Mesothelial cell of epicardium (in vitro differentiated cells): ENCODE results near the gene BEST2. TPM values are rescaled to one million over a fixed set of nuclear protein-coding genes. Genes with fewer than 3 reads are reported as not detected.
A peak's percentile ranks its signal among the peaks of the same experiment; 100 is the strongest.

ENCODE experiments used
- DNase-seq, 2 experiments: peaks; one replicate each; pipeline ENCODE4 v3.0.0; 2021; ENCODE audit warnings: low spot score in 2 of 2; ENCODE audit not compliant: unreplicated experiment in 2 of 2
- H3K27ac Mint-ChIP-seq: 2 replicates; pipeline ENCODE4 v1.8.0; 2021; ENCODE audit warnings: mixed read lengths
- H3K27me3 Mint-ChIP-seq: 2 replicates; pipeline ENCODE4 v1.8.0; 2021; ENCODE audit warnings: low read depth, mixed read lengths
- H3K36me3 Mint-ChIP-seq: 2 replicates; pipeline ENCODE4 v1.8.0; 2021; ENCODE audit warnings: mixed read lengths
- H3K4me1 Mint-ChIP-seq: 2 replicates; pipeline ENCODE4 v1.8.0; 2021; ENCODE audit warnings: mixed read lengths
- H3K4me3 Mint-ChIP-seq: 2 replicates; pipeline ENCODE4 v1.8.0; 2021; ENCODE audit warnings: mild to moderate bottlenecking, moderate library complexity, mixed read lengths
- H3K9me3 Mint-ChIP-seq: 2 replicates; pipeline ENCODE4 v1.8.0; 2021; ENCODE audit warnings: mixed read lengths
- total RNA-seq: library from RNA; stranded (reverse); gene quantifications from 3 replicates; pipeline ENCODE4 v1.2.1, GENCODE V29; 2021
- TF ChIP-seq, protein P1 (sequence below): fragments of 200-600 bp; sonication (generic); IDR thresholded peaks from one replicate; pipeline ENCODE4 v1.5.0; 2021; ENCODE audit warnings: antibody characterized with exemption; ENCODE audit not compliant: unreplicated experiment

BEST2 gene
- total RNA-seq, 1 donor from 2014 or later = not detected

DNA sequence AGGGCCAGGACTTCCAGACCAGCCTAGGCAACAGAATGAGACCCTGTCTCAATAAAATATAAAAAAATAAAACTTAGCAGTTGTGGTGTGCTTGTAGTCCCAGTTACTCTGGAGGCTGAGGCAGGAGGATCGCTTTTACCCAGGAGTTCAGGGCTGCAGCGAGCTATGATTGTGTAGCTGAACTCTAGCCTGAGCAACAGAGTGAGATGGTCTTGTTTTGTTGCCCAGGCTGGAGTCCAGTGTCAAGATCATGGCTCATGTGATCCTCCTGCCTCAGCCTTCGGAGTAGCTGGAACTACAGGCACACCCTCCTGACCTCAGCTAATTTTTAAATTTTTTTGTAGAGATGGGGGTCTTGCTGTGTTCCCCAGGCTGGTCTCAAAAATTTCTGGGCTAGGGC lies 35.4 kb downstream of the BEST2 start:
- no peak overlapping the region for H3K4me3 Mint-ChIP-seq
- peak overlapping the region; percentile 68 for H3K27ac Mint-ChIP-seq

DNA sequence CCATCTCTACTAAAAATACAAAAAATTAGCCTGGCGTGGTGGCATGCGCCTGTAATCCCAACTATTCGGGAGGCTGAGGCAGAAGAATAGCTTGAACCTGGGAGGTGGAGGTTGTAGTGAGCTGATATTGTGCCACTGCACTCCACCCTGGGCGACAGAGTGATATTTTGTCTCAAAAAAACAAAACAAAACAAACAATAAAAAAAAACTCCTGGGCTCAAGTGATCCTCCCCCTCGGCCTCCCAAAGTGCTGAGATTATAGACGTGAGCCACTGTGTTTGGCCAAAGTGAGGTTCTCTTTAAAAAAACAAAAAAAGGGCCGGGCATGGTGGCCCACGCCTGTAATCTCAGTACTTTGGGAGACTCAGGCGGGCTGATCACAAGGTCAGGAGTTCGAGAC lies 35.9 kb downstream of the BEST2 start:
- TF ChIP-seq, protein P1, sequence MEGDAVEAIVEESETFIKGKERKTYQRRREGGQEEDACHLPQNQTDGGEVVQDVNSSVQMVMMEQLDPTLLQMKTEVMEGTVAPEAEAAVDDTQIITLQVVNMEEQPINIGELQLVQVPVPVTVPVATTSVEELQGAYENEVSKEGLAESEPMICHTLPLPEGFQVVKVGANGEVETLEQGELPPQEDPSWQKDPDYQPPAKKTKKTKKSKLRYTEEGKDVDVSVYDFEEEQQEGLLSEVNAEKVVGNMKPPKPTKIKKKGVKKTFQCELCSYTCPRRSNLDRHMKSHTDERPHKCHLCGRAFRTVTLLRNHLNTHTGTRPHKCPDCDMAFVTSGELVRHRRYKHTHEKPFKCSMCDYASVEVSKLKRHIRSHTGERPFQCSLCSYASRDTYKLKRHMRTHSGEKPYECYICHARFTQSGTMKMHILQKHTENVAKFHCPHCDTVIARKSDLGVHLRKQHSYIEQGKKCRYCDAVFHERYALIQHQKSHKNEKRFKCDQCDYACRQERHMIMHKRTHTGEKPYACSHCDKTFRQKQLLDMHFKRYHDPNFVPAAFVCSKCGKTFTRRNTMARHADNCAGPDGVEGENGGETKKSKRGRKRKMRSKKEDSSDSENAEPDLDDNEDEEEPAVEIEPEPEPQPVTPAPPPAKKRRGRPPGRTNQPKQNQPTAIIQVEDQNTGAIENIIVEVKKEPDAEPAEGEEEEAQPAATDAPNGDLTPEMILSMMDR = no peak
- H3K27ac Mint-ChIP-seq = peak overlapping the region; percentile 99
- no peaks in the 10 kb centered on the region for H3K9me3 Mint-ChIP-seq
- H3K4me1 Mint-ChIP-seq = peaks cover 32% of the 10 kb centered on the region
- DNase-seq = no peak
- H3K36me3 Mint-ChIP-seq = no peaks in the 10 kb centered on the region
- no peak overlapping the region for H3K4me3 Mint-ChIP-seq
- H3K27me3 Mint-ChIP-seq = no peaks in the 10 kb centered on the region

More for the DNA sequence above, 35.4 kb downstream of the BEST2 start:
- TF ChIP-seq, protein P1 = no peak
- H3K4me1 Mint-ChIP-seq = peaks cover 34% of the 10 kb centered on the region
- no peaks in the 10 kb centered on the region for H3K27me3 Mint-ChIP-seq
- no peaks in the 10 kb centered on the region for H3K36me3 Mint-ChIP-seq
- no peak for DNase-seq
- no peaks in the 10 kb centered on the region for H3K9me3 Mint-ChIP-seq

DNA sequence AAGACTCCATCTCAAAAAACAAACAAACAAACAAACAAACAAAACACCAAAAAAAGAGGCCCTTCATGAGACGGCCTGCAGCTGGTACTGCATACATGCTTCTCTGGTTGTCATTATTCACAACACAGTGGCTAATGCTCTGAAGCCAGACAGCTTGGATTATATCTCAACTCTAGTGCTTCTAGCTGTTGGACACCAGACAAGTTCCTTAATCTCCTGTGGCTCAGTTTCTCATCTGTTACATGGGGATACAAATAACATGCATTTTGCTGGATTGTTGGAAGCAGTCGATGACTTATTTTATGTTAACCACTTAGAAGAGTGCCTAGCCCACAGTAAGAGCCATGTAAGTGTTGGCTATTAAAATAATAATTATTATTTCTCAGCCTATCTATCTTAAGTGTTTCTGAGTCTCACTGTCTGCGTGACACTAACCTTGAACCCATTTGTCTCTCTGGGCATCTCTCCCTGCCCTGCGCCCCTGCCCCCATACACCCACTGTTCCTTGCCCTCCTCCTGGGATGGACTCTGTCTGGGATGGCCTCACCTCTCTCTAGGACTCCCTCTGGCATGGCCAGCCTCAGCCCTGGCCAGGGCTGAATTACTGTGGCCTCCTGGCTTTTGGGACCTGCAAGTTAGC lies 36.6 kb downstream of the BEST2 start:
- Mint-ChIP-seq H3K27me3 (no peaks in the 10 kb centered on the region), H3K9me3 (no peaks in the 10 kb centered on the region), H3K4me3 (peak overlapping the region; percentile 26), H3K27ac (peak overlapping the region; percentile 99), H3K4me1 (peaks cover 32% of the 10 kb centered on the region), H3K36me3 (no peaks in the 10 kb centered on the region)
- DNase-seq = no peak
- TF ChIP-seq, protein P1 = no peak

DNA sequence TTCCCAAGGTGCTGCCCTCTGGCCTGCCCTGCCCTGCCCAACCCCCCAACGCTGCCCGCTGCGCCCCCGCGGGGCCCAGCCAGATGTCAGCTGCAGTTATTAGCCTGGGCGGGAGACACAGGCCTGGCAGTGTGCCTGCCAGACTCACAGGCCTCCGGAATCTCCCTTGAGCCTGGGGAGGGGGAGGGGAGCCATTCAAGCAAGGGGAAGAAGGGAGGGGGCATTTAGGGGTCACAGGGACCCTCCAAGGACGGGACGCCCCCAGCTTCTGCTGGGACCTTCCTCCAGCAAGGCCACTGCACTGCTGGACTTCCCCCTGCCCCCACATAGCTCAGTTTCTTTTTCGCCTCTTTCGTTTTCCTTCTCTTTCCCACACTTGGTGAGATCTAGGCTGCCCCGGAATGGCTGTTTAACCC lies 37.1 kb downstream of the BEST2 start:
- Mint-ChIP-seq H3K4me3 (peak overlapping the region; percentile 70), H3K9me3 (no peaks in the 10 kb centered on the region), H3K27me3 (no peaks in the 10 kb centered on the region), H3K4me1 (peaks cover 29% of the 10 kb centered on the region), H3K27ac (peak overlapping the region; percentile 99), H3K36me3 (no peaks in the 10 kb centered on the region)
- peak in 1 of 2 experiments; percentile 67 for DNase-seq
- TF ChIP-seq, protein P1 = no peak

DNA sequence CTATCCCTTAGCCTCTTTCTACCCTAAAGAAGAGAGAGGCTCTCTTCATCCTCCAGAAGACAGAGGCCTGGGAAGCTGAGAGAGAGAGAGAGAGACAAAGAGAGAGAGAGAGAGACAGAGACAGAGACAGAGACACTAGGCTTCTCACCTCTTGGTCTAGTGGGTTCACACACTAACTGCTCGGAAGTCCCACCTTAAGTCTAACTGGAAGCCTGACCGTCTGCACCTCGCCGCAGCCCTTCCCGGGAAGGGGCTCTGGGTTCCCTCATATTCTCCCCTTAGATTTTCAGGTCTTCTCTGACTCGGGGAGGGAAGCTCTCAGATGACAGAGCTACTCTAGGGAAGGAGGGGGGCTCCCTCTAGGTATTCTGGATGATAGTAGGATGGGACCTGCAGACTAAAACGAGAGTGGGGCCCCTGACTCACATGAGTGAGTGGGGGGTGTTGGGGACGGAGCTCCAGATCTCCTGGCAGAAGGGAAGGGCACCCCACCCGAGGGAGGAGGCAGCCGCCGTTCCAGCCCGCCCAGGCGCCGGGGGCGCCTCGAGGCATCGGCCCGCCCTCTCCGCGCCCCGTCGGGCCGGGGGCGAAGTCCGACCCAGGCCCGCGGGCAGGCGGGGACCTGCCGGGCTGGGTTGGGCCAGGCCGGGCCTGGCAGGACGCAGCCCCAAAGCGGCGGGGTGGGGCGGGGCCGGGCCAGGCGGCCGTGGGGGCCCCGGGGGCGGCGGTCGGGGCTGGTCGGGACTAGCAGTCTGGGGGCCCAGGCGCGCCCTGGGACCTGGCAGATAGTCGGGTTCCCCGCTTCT lies 37.7 kb downstream of the BEST2 start:
- H3K36me3 Mint-ChIP-seq = no peaks in the 10 kb centered on the region
- TF ChIP-seq, protein P1 = no peak
- H3K4me1 Mint-ChIP-seq = peaks cover 32% of the 10 kb centered on the region
- H3K9me3 Mint-ChIP-seq = no peaks in the 10 kb centered on the region
- H3K4me3 Mint-ChIP-seq = peak overlapping the region; percentile 93
- no peaks in the 10 kb centered on the region for H3K27me3 Mint-ChIP-seq
- peak overlapping the region; percentile 99 for H3K27ac Mint-ChIP-seq
- no peak for DNase-seq
